WTC11 (cell line): Measurements from ENCODE around the gene ACTL7A. TPM values are rescaled to one million over a fixed set of nuclear protein-coding genes. Genes with fewer than 3 reads are reported as not detected.
"Not testable (repeated sequence)": the region's sequence is repeated elsewhere in the genome, so short reads cannot be mapped to it uniquely, and the experiment has no call there.

Experiments
- ATAC-seq: fragments of 200-7000 bp; cut with Tn5 transposase; 2 replicates; pipeline ENCODE4 v1.10.0; 2021; ENCODE audit warnings: mild to moderate bottlenecking, moderate library complexity
- CTCF ChIA-PET: fragments of 300-600 bp; sonication (Branson Sonifier 250); formaldehyde crosslinking; loops from one replicate; lab custom pipeline; 2021; ENCODE audit warnings: antibody characterized with exemption; lab: Charles Lee
- POLR2A ChIA-PET: fragments of 350-600 bp; sonication (Branson Sonifier 250); formaldehyde crosslinking; loops from one replicate; lab custom pipeline; 2021; ENCODE audit warnings: antibody characterized with exemption; lab: Charles Lee
- DNase-seq: peaks from one replicate; pipeline ENCODE4 v3.0.0; 2021; ENCODE audit warnings: low spot score
- H3K27ac Mint-ChIP-seq: 2 replicates; pipeline ENCODE4 v1.8.0; 2021; ENCODE audit warnings: mixed read lengths
- H3K27me3 Mint-ChIP-seq: 2 replicates; pipeline ENCODE4 v1.8.0; 2021; ENCODE audit warnings: low read depth, mild to moderate bottlenecking, moderate library complexity, mixed read lengths
- H3K36me3 Mint-ChIP-seq: 2 replicates; pipeline ENCODE4 v1.8.0; 2021; ENCODE audit warnings: mixed read lengths
- H3K4me1 Mint-ChIP-seq: 2 replicates; pipeline ENCODE4 v1.8.0; 2022; ENCODE audit warnings: mixed read lengths
- H3K4me3 Mint-ChIP-seq: 2 replicates; pipeline ENCODE4 v1.8.0; 2021; ENCODE audit warnings: mild to moderate bottlenecking, moderate library complexity, mixed read lengths
- H3K9me3 Mint-ChIP-seq: 2 replicates; pipeline ENCODE4 v1.8.0; 2021; ENCODE audit warnings: mixed read lengths
- CREB1 ChIP-seq: sonication (generic); formaldehyde crosslinking; IDR thresholded peaks from 2 replicates; pipeline ENCODE4 v1.8.0; 2023; ENCODE audit warnings: mild to moderate bottlenecking, missing genetic modification reagents
- EMX1 ChIP-seq: fragments of 250-450 bp; sonication (Bioruptor Pico); IDR thresholded peaks from 2 replicates; pipeline ENCODE4 v1.8.0; 2021; ENCODE audit warnings: mild to moderate bottlenecking
- GABPB1 ChIP-seq: sonication (generic); formaldehyde crosslinking; IDR thresholded peaks from 2 replicates; pipeline ENCODE4 v1.8.1; 2023; ENCODE audit warnings: mild to moderate bottlenecking, missing genetic modification reagents
- HMGA2 ChIP-seq: fragments of 250-450 bp; sonication (Bioruptor Pico); IDR thresholded peaks from 2 replicates; pipeline ENCODE4 v1.4.0; 2021; ENCODE audit warnings: mild to moderate bottlenecking, moderate library complexity
- KAT7 ChIP-seq: sonication (generic); formaldehyde crosslinking; IDR thresholded peaks from 2 replicates; pipeline ENCODE4 v1.8.1; 2023; ENCODE audit warnings: missing genetic modification reagents, mild to moderate bottlenecking, borderline replicate concordance
- PRRX2 ChIP-seq: fragments of 250-450 bp; sonication (Bioruptor Pico); IDR thresholded peaks from 2 replicates; pipeline ENCODE4 v1.8.0; 2021; ENCODE audit warnings: mild to moderate bottlenecking
- RORB ChIP-seq: fragments of 250-450 bp; sonication (Bioruptor Pico); IDR thresholded peaks from 2 replicates; pipeline ENCODE4 v1.9.0; 2021; ENCODE audit warnings: mild to moderate bottlenecking
- SMAD4 ChIP-seq: sonication (generic); formaldehyde crosslinking; IDR thresholded peaks from 2 replicates; pipeline ENCODE4 v1.8.0; 2022; ENCODE audit warnings: mild to moderate bottlenecking, missing genetic modification reagents
- SOX15 ChIP-seq: fragments of 250-450 bp; sonication (Bioruptor Pico); IDR thresholded peaks from 2 replicates; pipeline ENCODE4 v1.9.0; 2021; ENCODE audit warnings: mild to moderate bottlenecking
- ZNF121 ChIP-seq: sonication (generic); formaldehyde crosslinking; IDR thresholded peaks from 2 replicates; pipeline ENCODE4 v1.8.0; 2023; ENCODE audit warnings: missing genetic modification reagents
- total RNA-seq: library from RNA; stranded (reverse); gene quantifications from 3 replicates; pipeline ENCODE4 v1.2.3, GENCODE V29; 2021
- TF ChIP-seq, protein P1 (sequence below): sonication (generic); formaldehyde crosslinking; IDR thresholded peaks from 2 replicates; pipeline ENCODE4 v1.8.1; 2023; ENCODE audit warnings: mild to moderate bottlenecking, missing genetic modification reagents
- TF ChIP-seq, protein P2 (sequence below): sonication (generic); formaldehyde crosslinking; IDR thresholded peaks from 2 replicates; pipeline ENCODE4 v1.8.1; 2022; ENCODE audit warnings: missing genetic modification reagents, borderline replicate concordance

ACTL7A gene
- total RNA-seq, 1 experiment from 2014 or later: not detected

DNA sequence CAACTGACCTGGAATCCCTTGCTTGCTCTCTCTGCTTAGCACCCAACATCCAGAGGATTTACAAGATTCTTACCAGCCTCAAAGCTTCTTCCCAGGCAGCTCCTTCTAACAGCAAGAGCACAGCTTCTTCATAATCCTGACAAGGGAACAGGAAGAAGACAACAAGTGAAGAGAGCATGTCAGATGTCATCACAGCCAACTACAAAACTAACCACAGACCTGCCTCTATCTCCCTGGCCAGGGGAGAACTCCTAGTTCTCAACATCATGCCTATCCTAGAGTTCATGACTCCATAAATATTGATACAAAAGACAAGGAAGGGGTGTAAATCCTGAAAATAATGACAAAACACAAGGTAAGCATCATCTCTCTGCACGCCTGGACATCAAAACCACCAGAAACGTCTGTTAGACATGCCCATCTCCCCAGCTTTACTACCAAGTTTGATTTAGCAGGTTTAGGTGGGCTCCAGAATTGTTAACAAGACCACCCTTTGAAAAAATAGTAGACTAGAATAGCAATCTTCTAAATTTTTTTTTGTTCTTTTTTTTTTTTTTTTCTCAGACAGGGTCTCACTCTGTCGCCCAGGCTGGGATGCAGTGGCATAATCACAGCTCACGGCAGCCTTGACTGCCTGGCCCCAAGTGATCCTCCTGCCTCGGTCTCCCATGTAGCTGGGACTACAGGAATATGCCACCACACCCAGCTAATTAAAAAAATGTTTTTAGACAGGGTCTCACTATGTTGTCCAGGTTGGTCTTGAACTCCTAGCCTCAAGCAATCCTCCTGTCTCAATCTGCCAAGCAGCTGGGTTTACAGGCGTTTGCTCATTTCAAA is 20.2 kb downstream of the ACTL7A start:
- H3K4me3 Mint-ChIP-seq: no peak overlapping the region
- ChIA-PET CTCF (no interaction called here), POLR2A (no interaction called here)
- no peaks in the 10 kb centered on the region for H3K4me1 Mint-ChIP-seq
- no peak for ATAC-seq
- H3K36me3 Mint-ChIP-seq: peaks cover 32% of the 10 kb centered on the region
- peak overlapping the region; percentile 63; the same call in 1 of the 2 replicates for H3K27ac Mint-ChIP-seq
- TF ChIP-seq SMAD4 (CRISPR knock-in tag) (no peak), CREB1 (CRISPR knock-in tag) (no peak), ZNF121 (CRISPR knock-in tag) (0 out of 2 replicates have a peak, but pooled peaks have one; percentile 5)
- no peaks in the 10 kb centered on the region for H3K27me3 Mint-ChIP-seq
- DNase-seq: no peak
- H3K9me3 Mint-ChIP-seq: no peaks in the 10 kb centered on the region

DNA sequence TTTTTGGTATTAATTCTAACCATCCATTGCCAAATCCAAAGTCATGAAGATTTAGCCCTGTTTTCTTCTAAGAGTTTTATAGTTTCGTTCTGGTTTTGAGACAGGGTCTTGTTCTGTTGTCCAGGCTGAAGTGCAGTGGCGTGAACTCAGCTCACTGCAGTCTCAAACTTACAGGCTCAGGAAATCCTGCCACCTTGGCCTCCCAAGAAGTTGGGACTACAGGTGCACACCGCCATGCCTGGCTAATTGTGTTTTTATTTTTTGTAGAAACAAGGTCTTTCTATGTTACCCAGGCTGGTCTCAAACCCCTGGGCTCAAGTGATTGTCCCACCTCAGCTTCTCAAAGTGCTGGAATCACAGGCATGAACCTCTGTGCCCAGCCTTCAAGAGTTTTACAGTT is 21.0 kb downstream of the ACTL7A start:
- Mint-ChIP-seq H3K9me3 (no peaks in the 10 kb centered on the region), H3K4me3 (no peak overlapping the region), H3K4me1 (no peaks in the 10 kb centered on the region), H3K36me3 (peaks cover 27% of the 10 kb centered on the region), H3K27me3 (no peaks in the 10 kb centered on the region), H3K27ac (no peak overlapping the region)
- DNase-seq: no peak
- no peak for TF ChIP-seq KAT7 (CRISPR knock-in tag)
- POLR2A ChIA-PET: no interaction called here
- no peak for ATAC-seq
- CTCF ChIA-PET: no interaction called here

DNA sequence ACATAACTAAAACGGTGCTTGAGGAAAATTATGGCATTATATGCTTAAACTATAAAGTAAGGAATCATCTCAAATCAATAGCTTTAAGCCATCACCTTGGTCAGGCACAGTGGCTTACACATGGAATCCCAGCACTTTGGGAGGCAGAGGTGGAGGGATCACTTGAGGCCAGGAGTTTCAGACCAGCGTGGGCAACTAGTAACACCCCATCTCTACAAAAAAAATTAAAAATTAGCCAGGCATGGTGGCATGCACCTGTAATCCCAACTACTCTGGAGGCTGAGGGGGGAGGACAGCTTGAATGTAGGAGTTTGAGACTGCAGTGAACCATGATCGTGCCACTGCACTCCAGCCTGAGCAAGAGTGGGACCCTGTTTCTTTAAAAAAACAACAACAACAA is 22.6 kb downstream of the ACTL7A start:
- DNase-seq: no peak
- Mint-ChIP-seq H3K36me3 (peaks cover 12% of the 10 kb centered on the region), H3K4me3 (no peak overlapping the region), H3K27me3 (no peaks in the 10 kb centered on the region), H3K4me1 (no peaks in the 10 kb centered on the region), H3K9me3 (no peaks in the 10 kb centered on the region), H3K27ac (no peak overlapping the region)
- ChIA-PET POLR2A (no interaction called here), CTCF (no interaction called here)
- no peak for ATAC-seq
- no peak for TF ChIP-seq PRRX2 (CRISPR knock-in tag)
- no peak for TF ChIP-seq RORB (CRISPR knock-in tag)
- TF ChIP-seq, protein P1, sequence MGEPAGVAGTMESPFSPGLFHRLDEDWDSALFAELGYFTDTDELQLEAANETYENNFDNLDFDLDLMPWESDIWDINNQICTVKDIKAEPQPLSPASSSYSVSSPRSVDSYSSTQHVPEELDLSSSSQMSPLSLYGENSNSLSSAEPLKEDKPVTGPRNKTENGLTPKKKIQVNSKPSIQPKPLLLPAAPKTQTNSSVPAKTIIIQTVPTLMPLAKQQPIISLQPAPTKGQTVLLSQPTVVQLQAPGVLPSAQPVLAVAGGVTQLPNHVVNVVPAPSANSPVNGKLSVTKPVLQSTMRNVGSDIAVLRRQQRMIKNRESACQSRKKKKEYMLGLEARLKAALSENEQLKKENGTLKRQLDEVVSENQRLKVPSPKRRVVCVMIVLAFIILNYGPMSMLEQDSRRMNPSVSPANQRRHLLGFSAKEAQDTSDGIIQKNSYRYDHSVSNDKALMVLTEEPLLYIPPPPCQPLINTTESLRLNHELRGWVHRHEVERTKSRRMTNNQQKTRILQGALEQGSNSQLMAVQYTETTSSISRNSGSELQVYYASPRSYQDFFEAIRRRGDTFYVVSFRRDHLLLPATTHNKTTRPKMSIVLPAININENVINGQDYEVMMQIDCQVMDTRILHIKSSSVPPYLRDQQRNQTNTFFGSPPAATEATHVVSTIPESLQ (CRISPR knock-in tag): no peak
- TF ChIP-seq EMX1: no peak
- no peak for TF ChIP-seq SOX15 (CRISPR knock-in tag)
- TF ChIP-seq HMGA2 (CRISPR knock-in tag): no peak

DNA sequence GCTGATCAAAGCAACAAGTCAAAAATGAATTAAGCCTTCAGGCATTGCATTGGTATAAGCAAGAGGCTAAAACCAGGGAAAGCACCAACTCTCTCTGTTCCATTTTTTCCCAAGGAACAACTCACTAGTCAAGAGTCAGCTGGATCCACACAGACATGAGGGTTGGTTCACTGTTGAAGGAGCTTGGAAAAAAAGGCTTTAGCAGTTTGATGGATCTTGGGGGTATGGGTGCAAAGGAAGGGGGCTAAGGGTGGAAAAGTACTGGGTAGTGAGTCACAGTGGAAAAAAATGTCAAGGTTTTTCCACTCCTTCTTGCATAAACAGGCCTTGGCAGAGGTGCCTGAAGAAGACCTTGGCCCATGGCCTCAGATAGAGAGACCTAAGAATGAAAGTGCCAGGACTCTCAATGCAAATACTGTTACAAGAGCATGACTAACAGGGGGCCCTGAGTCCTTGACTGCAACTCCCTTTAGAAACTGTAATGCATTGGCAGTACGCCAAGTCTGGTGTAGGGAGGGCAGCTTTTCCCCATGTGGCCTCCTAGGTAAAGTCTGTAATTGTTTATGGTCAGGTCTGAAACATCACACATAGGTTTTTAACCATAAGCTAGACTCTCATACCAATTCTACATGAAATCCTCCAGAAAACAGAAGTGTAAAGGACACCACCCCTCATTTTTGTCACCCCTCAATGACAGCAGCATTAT is 23.7 kb downstream of the ACTL7A start:
- H3K27me3 Mint-ChIP-seq: no peaks in the 10 kb centered on the region
- 0 out of 2 replicates have a peak overlapping the region, but pooled peaks have one; percentile 1 for H3K27ac Mint-ChIP-seq
- no peaks in the 10 kb centered on the region for H3K4me1 Mint-ChIP-seq
- TF ChIP-seq, protein P2, sequence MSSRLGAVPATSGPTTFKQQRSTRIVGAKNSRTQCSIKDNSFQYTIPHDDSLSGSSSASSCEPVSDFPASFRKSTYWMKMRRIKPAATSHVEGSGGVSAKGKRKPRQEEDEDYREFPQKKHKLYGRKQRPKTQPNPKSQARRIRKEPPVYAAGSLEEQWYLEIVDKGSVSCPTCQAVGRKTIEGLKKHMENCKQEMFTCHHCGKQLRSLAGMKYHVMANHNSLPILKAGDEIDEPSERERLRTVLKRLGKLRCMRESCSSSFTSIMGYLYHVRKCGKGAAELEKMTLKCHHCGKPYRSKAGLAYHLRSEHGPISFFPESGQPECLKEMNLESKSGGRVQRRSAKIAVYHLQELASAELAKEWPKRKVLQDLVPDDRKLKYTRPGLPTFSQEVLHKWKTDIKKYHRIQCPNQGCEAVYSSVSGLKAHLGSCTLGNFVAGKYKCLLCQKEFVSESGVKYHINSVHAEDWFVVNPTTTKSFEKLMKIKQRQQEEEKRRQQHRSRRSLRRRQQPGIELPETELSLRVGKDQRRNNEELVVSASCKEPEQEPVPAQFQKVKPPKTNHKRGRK (CRISPR knock-in tag): no peak
- peak; percentile 88 for TF ChIP-seq GABPB1 (CRISPR knock-in tag)
- no peak for ATAC-seq
- H3K9me3 Mint-ChIP-seq: no peaks in the 10 kb centered on the region
- DNase-seq: no peak
- peaks cover 19% of the 10 kb centered on the region for H3K36me3 Mint-ChIP-seq
- ChIA-PET POLR2A (no interaction called here), CTCF (no interaction called here)
- H3K4me3 Mint-ChIP-seq: no peak overlapping the region

DNA sequence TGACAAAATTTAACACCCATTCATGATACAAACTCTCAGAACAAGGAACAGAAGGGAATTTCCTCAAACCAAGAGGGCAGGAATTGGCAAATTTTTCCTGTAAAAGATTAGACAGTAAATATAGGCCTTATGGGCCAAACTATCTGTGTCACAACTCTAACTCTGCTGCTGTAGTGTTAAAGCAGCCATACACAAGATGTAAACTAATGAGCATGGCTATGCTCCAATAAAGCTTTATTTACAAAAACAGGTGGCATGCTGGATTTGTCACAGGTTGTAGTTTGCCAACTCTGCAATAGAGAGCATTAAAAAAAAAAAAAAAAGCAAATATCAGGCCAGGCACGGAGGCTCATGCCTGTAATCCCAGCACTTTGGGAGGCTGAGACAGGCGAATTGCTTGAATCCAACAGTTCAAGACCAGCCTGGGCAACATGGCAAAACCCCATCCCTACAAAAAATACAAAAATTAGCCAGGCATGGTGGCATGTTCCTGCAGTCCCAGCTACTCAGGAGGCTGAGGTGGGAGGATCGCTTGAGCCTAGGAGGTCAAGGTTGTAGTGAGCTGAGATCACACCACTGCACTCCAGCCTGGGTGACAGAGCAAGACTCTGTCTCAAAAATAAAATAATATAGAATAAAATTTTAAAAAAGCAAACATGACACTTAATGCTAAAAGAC is 24.7 kb downstream of the ACTL7A start:
- H3K27me3 Mint-ChIP-seq, H3K9me3 Mint-ChIP-seq, CTCF ChIA-PET, ATAC-seq, POLR2A ChIA-PET, H3K4me1 Mint-ChIP-seq, DNase-seq, H3K4me3 Mint-ChIP-seq: not testable (repeated sequence)
- Mint-ChIP-seq H3K27ac (0 out of 2 replicates have a peak overlapping the region, but pooled peaks have one; percentile 1), H3K36me3 (peaks cover 28% of the 10 kb centered on the region)
